Measurements from ENCODE around the gene DLGAP1.

- no peak for TF ChIP-seq POLR2A (IDR thresholded peaks at IDR 0.05; ENCODE audit: low read length)
- TF ChIP-seq GATA1 (IDR thresholded peaks at IDR 0.05; ENCODE audit: low read depth, low read length): no peak
These were observed 644.8 kb downstream of the DLGAP1 start for GRCh38 chr18:3810296-3810695.

All from erythroblast (primary cell).